ENCODE measurements around the gene MCM7. TPM values are rescaled to one million over a fixed set of nuclear protein-coding genes. Genes with fewer than 3 reads are reported as not detected.

MCM7 gene
- total and polyA plus RNA-seq, 2 of the 4 experiments (the other 2 are of a cell fraction) = 104 to 137 TPM

Small RNA genes within 50 kb of the gene (microRNA-seq; reads per million reads assigned to microRNA genes)
- gene MIR106B (ENCODE audit: insufficient read depth in 1 of 2, insufficient read length in 1 of 2, unreplicated experiment in 1 of 2) = 1,820 to 9,724 reads per million in 2 experiments
- 221 to 3,645 reads per million in 2 experiments for gene MIR25 (ENCODE audit: insufficient read depth in 1 of 2, insufficient read length in 1 of 2, unreplicated experiment in 1 of 2)
- gene MIR93 (ENCODE audit: insufficient read depth in 1 of 2, insufficient read length in 1 of 2, unreplicated experiment in 1 of 2) = 1,754 to 40,429 reads per million in 2 experiments

Small RNA genes within 50 kb of the gene (small RNA-seq; reads per million reads assigned to genes)
- gene MIR106B (146 to 64,679 (median 19,769) reads per million in 5 experiments), gene MIR25 (26.3 to 31,501 (median 3,468) reads per million in 5 experiments), gene MIR93 (401 to 57,385 (median 23,255) reads per million in 5 experiments)

Other genes with a start within 250 kb of the MCM7 start
- gene OR2AE1, start 224.4 kb downstream of the MCM7 start, total RNA-seq (2012; rRNA removed) = 0.18 TPM in 1 of 2 replicates, not detected in the other
- 0.17 TPM in 1 of 2 replicates, not detected in the other for gene OR2AE1, start 224.4 kb downstream of the MCM7 start, polyA plus RNA-seq (2012; rRNA removed)
- 10.6 and 15.3 TPM in 2 replicates for gene TRIM4, start 181.9 kb downstream of the MCM7 start, total RNA-seq (2012; rRNA removed)
- 11.5 and 13.4 TPM in 2 replicates for gene TRIM4, start 181.9 kb downstream of the MCM7 start, polyA plus RNA-seq (2012; rRNA removed)
- gene GJC3, start 171.8 kb downstream of the MCM7 start, total RNA-seq (2012; rRNA removed) = not detected in 2 replicates
- not detected in 2 replicates for gene GJC3, start 171.8 kb downstream of the MCM7 start, polyA plus RNA-seq (2012; rRNA removed)
- gene AZGP1, start 125.4 kb downstream of the MCM7 start, total RNA-seq (2012; rRNA removed) = not detected in 2 replicates
- gene AZGP1, start 125.4 kb downstream of the MCM7 start, polyA plus RNA-seq (2012; rRNA removed) = not detected in 2 replicates
- 30.3 and 40.7 TPM in 2 replicates for gene ZKSCAN1, start 85.8 kb downstream of the MCM7 start, total RNA-seq (2012; rRNA removed)
- gene ZKSCAN1, start 85.8 kb downstream of the MCM7 start, polyA plus RNA-seq (2012; rRNA removed) = 10.8 and 13.7 TPM in 2 replicates
- gene ZSCAN21, start 51.6 kb downstream of the MCM7 start, total RNA-seq (2012; rRNA removed) = 13.1 and 13.3 TPM in 2 replicates
- gene ZSCAN21, start 51.6 kb downstream of the MCM7 start, polyA plus RNA-seq (2012; rRNA removed) = 10.8 and 11.5 TPM in 2 replicates
- 30.8 and 33.1 TPM in 2 replicates for gene ZNF3, start 19.7 kb downstream of the MCM7 start, total RNA-seq (2012; rRNA removed)
- 20.4 and 24.8 TPM in 2 replicates for gene ZNF3, start 19.7 kb downstream of the MCM7 start, polyA plus RNA-seq (2012; rRNA removed)
- 158 and 185 TPM in 2 replicates for gene COPS6, start 12.4 kb downstream of the MCM7 start, total RNA-seq (2012; rRNA removed)
- gene COPS6, start 12.4 kb downstream of the MCM7 start, polyA plus RNA-seq (2012; rRNA removed) = 303 and 325 TPM in 2 replicates
- 18.6 and 21.1 TPM in 2 replicates for gene AP4M1, start 246 bp upstream of the MCM7 start, total RNA-seq (2012; rRNA removed)
- 20.5 and 21.4 TPM in 2 replicates for gene AP4M1, start 246 bp upstream of the MCM7 start, polyA plus RNA-seq (2012; rRNA removed)
- 11.3 and 14.4 TPM in 2 replicates for gene TAF6, start 18.0 kb upstream of the MCM7 start, total RNA-seq (2012; rRNA removed)
- gene TAF6, start 18.0 kb upstream of the MCM7 start, polyA plus RNA-seq (2012; rRNA removed) = 55.3 and 56.5 TPM in 2 replicates
- gene CNPY4, start 18.2 kb upstream of the MCM7 start, total RNA-seq (2012; rRNA removed) = 13.3 and 20.0 TPM in 2 replicates
- 18.1 and 21.9 TPM in 2 replicates for gene CNPY4, start 18.2 kb upstream of the MCM7 start, polyA plus RNA-seq (2012; rRNA removed)
- gene MBLAC1, start 25.6 kb upstream of the MCM7 start, total RNA-seq (2012; rRNA removed) = 0.56 and 0.72 TPM in 2 replicates
- 1.4 and 1.6 TPM in 2 replicates for gene MBLAC1, start 25.6 kb upstream of the MCM7 start, polyA plus RNA-seq (2012; rRNA removed)
- gene LAMTOR4, start 47.5 kb upstream of the MCM7 start, total RNA-seq (2012; rRNA removed) = 131 and 134 TPM in 2 replicates
- 268 and 289 TPM in 2 replicates for gene LAMTOR4, start 47.5 kb upstream of the MCM7 start, polyA plus RNA-seq (2012; rRNA removed)
- gene TRAPPC14, start 57.3 kb upstream of the MCM7 start, total RNA-seq (2012; rRNA removed) = 4.4 and 4.5 TPM in 2 replicates
- 14.1 and 15.9 TPM in 2 replicates for gene TRAPPC14, start 57.3 kb upstream of the MCM7 start, polyA plus RNA-seq (2012; rRNA removed)
- 0.90 and 1.1 TPM in 2 replicates for gene GAL3ST4, start 67.2 kb upstream of the MCM7 start, total RNA-seq (2012; rRNA removed)
- gene GAL3ST4, start 67.2 kb upstream of the MCM7 start, polyA plus RNA-seq (2012; rRNA removed) = 7.3 and 8.5 TPM in 2 replicates
- 1.4 and 1.8 TPM in 2 replicates for gene GPC2, start 76.0 kb upstream of the MCM7 start, total RNA-seq (2012; rRNA removed)
- 5.7 and 6.0 TPM in 2 replicates for gene GPC2, start 76.0 kb upstream of the MCM7 start, polyA plus RNA-seq (2012; rRNA removed)
- 0.28 and 0.36 TPM in 2 replicates for gene STAG3, start 76.5 kb upstream of the MCM7 start, total RNA-seq (2012; rRNA removed)
- gene STAG3, start 76.5 kb upstream of the MCM7 start, polyA plus RNA-seq (2012; rRNA removed) = 0.47 and 0.65 TPM in 2 replicates
- not detected in 2 replicates for gene PVRIG, start 118.6 kb upstream of the MCM7 start, total RNA-seq (2012; rRNA removed)
- gene PVRIG, start 118.6 kb upstream of the MCM7 start, polyA plus RNA-seq (2012; rRNA removed) = not detected in 2 replicates
- not detected in 2 replicates for gene SPDYE3, start 206.3 kb upstream of the MCM7 start, total RNA-seq (2012; rRNA removed)
- gene SPDYE3, start 206.3 kb upstream of the MCM7 start, polyA plus RNA-seq (2012; rRNA removed) = not detected in 2 replicates